GM19193 (cell line): ENCODE data around the gene THTPA.

Experiments
- POLR2A ChIP-seq: IDR thresholded peaks from 4 replicates; pipeline ENCODE4 v1.6.1; 2011; ENCODE audit not compliant: insufficient read depth, insufficient read length; ENCODE audit errors: extremely low read depth

THTPA gene

DNA sequence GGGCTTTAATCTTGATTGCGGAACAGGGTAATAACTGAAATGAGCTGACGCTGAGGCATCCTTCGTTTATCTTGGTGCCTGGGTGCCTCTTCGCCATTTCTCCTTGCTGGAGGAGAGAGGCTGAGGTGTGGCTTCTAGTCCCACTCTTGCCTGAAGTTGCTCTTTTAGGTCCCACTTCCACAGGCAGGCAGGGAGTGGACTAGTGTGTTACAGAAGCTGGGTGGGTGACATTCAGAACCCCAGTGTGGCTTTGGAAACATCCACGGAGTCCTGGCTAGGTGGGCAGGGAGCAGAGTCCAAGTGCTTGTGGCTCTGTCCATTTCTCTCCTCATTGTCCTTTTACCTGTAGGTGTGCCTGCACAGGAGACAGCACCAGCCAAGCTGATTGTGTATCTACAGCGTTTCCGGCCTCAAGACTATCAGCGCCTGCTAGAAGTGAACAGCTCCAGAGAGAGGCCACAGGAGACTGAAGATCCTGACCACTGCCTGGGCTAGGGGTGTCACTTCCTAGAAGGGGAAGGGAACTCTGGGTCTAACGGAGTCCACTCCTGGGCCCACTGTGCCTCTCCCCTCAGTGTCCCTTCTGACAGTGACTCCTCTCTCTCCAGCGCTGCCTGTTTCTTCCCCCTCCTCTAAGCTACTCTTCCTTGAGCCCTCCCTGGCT lies 2.4 kb downstream of the THTPA start:
- TF ChIP-seq POLR2A: no peak

DNA sequence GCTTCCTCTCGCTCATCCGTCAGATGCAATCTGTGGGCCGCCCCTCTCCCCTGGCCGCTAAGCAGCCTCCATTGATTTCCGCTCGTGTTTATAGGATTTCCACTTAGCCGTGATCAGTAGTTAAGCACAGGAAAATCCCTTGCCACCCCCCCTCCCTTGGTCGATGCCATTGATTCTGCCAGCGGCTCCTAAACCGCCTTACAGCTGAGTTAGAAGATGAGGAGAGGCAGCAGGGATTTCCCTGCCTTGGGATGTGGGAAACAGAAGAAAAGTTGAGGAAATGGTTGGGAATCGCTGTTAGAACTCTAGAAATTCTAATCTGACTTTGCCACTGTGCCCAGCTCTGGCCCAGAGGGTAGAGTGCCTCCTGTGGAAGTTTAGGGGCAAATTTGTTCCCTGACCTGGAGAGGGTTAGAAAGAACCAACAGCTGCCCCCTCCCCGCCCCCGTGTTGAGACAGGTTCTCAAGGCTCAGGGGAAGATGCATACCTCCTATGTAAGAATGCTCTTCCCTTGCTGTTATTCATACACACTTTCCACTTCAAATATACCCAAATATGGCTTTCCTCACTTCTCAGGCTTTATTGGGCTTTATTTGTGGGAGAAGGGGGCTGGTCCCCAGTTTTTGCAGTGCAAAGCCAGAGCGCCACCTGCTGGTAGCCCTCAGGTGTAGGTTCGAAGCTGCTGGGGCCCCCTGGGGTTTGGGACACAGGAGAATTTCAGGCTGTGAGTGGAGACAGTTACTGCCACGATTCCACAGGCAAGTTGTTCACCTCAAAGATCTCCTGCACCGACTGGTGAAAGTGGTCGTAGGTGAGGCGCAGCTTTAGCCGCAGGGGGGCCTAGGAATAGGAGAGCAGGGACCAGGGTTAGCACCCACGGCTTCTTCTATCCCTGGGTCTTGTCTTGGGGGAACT lies 3.2 kb downstream of the THTPA start:
- no peak for TF ChIP-seq POLR2A

DNA sequence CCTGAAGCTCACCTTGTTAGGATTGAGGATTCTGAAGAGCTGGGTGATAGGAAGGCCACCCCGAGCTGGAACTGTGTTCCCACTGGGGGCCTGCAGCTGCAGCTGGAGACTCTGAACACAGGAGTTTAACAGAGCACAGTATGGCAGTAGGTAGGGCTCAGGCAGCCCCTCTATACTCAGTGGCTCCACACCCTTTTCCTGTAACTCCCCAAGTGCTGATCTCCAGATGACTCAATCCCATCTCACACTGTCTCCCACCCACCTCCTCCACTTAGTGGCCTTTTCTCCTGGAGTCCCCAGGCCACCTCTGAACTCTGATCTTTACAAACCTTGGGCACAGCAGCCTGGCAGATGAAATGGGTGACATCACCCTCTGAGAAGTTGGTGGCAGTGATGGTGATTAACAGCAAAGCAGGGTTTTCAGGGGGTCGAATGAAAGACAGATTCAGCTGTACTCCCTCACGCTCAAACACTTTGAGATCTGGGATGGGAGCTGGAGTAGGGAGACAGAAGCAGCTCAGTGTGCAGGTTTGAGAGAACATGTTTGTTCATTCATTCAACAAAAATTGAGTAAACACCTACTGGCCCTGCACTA lies 4.0 kb downstream of the THTPA start:
- TF ChIP-seq POLR2A: no peak

GRCh38 chr14:23561259-23561658 lies 5.2 kb downstream of the THTPA start:
- no peak for TF ChIP-seq POLR2A

DNA sequence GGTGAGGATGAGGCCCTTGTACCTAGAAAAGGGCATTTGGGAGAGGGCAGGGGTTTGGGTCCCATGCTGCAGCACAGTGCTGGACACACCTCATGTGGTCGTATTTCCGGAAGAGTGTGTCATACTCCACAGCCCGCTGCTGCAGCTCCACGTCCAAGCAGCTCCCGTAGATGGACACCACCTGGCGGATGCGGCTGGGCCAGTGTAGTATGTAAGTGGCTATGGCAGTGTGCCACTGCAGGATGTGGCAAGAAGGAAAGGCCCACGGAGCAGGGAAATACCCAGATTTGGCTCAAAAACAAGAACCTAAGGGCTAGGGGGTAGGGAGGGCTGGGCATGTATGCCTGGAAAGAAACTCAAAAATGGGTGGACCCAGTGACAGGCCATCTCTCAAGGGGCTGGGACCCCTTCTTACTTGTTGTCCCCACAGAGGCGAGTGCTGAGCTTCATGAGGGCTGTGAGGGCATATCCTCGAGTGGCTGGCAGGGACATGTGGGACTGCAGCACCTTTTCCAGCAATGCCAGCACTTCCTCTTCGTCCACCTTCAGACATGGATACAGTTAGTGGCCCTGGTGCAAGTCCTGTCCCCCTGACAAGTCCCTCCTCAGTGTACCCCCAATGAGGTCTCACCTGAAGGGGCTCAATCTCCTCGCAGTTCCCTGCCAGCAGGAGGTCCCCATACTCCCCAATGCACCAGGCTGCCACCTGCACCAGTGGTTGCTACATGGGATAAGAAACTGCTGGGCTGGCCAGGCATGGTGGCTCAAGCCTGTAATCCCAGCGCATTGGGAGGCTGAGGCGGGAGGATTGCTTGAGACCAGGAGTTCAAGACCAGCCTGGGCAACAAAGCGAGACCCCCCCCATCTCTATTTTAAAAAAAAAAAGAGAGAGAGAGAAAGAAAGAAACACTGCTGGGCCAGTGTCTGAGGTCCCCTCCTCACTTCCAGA lies 6.1 kb downstream of the THTPA start:
- peak; percentile 35 for TF ChIP-seq POLR2A

DNA sequence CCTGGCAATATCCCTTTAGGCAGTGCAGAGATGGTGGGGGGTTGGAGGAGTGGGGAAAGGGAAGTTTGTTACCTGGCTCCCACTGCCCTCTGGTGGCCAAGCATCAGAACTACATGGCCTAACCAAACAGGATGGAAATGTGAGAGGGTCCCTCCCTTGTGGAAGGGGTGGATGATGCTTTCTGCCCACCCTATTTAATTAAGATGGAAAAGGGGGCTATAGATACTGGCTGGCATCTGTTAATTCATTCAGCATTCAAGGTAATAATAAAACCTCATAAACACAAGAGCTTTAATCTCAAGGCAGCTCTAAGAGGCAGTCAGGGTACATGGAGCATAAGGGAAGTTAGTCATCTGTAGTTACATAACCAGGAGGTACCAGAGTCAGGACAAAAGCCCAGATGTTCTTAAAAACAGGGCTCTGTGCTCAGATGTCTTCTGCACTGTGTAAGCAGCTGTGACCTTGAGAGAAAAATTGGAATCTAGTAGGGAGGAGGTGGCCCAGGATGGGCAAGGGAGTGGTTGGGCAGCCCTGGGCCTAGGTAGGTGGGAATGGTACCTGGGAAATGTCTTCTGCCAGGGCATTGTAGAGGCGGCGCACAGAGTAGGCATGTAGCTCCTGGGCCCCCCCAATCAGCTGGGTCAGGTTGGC lies 6.9 kb downstream of the THTPA start:
- peak; percentile 28 for TF ChIP-seq POLR2A

DNA sequence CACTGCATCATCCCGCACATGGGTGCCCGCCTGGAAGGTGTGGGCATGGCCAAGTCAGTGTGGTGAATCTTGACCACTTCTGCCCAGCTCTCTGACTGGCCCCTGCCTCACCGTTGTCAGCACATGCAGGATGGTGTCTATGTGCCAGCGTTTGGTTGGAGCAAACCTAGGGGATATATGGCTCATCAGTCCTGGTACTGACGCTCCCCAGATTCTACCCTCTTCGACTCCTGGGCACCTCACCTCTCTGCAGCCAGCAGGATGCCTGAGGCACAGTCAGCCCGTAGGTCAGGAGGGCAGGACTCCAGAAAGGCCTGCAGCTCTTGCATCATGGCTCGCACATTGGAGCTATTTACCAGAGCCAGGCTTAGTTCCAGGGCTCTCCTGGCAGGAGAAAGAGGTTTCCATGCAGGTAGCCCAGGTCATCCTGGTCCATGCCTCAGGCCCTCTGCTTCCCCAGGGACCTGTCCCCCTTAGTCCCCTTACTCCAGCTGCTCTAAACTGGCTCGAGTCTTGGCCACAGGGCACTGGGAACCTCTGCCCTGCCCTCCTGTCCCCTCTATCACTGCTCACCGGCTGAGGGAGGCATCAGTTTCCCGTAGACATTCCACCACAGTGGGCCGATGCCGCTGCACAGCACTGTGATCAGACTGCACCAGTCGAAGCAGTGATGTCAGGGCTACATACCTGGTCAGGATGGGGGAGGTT lies 7.6 kb downstream of the THTPA start:
- TF ChIP-seq POLR2A: peak; percentile 7

DNA sequence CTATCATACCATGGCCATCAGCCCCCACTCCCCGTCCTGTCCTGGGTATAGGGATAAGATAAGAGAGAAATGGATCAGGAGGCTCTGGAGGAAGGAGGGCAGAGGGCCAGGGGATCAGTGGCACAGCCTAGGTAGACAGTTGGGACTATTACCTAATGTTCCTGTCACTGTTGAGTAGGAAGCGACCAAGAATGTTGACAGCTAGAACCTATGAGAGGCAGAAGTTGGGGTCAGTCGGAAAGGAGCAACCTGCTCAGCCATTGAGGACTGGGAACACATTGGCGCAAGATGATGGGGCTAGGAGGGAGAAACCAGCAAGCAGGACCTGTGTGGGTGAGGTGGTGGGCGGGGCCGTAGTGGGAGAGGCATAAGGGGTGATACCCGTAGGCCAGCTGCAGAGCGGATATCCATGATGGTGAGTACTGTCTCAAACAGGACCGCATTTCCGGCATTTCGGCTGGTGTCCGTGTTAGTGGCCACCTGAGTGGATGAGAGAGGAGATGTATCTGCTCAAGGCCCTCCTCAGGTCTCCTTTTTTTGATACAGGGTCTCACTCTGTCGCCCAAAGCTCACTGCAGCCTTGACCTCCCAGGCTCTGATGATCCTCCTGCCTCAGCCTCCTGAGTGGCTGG lies 8.2 kb downstream of the THTPA start:
- TF ChIP-seq POLR2A: peak; percentile 41

GRCh38 chr14:23564876-23565275 lies 8.8 kb downstream of the THTPA start:
- no peak for TF ChIP-seq POLR2A

DNA sequence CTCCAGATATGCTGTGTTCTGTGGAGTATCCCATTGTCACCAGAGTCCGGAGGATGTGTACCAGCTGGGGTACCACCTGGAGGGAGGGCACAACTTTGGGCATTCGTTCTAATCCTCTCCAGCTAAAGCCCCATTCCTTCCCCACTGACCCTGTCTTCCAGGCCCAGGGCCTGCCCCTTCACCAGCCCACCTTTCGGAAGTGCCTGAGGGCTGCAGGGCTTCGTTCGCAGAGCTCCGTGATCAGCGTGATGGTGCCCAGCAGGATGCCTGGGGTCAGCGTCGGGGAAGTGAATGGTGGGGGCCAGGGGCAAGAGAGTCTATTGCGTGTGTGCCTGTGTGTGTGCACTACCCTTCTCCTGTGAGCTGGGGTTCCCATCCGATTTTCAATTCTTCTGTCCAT lies 9.6 kb downstream of the THTPA start:
- TF ChIP-seq POLR2A: no peak

DNA sequence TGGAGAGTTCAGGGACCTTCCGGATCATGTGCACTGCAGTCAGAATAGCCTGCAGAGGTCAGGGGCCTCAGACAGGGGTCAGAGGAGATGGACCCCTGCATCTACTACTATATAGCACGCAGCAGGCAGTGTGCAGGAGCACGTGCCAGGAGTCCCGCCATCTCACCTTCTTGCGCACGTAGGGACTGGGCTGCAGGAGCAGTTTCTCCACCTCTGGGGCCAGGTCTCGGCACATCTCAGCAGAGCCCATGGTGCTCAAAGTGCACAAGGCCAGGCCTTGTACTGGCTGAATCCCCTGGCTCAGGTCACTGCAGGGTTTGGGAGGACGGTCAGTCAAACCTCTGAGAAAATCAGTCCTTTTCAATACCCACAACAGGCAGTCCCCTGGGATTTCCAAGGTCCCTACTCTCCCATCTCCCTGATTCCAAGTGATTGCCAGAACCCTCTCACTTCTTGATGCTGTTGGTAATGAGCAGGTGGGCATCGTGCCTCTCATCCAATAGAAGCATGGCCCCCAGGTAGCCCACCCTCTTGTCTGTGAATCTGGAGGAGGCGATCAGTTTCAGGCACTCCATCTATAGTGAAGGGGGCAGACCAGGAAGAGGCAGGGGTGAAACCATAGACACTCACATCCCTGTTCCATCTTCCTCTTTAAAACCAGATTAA lies 10.2 kb downstream of the THTPA start:
- TF ChIP-seq POLR2A: no peak

GRCh38 chr14:23566778-23567185 lies 10.7 kb downstream of the THTPA start:
- TF ChIP-seq POLR2A: no peak

GRCh38 chr14:23567186-23568020 lies 11.3 kb downstream of the THTPA start, which contains the start of gene AP1G2:
Gene AP1G2, minus strand, starts transcription at chr14:23567791. Its CDS starts 477 bp downstream, at chr14:23567314.
- peak; percentile 96 for TF ChIP-seq POLR2A
